Effector memory CD4-positive, alpha-beta T cell (primary cell): ENCODE measurements around the gene ADCY10.
"Not testable (repeated sequence)": the region's sequence is repeated elsewhere in the genome, so short reads cannot be mapped to it uniquely, and the experiment has no call there.

Experiments used
- DNase-seq, 3 donors: peaks; one replicate each; pipeline ENCODE4 v3.0.0-alpha.2; 2020
- H3K27ac ChIP-seq: 2 replicates; pipeline ENCODE4 v1.7.0; 2013; ENCODE audit warnings: mild to moderate bottlenecking, low read length, moderate library complexity; ENCODE audit not compliant: insufficient read depth, poor library complexity, severe bottlenecking
- H3K27me3 ChIP-seq: replicated peaks from 2 replicates; pipeline ENCODE4 v1.7.0; 2013; ENCODE audit warnings: mild to moderate bottlenecking, low read length; ENCODE audit not compliant: insufficient read depth, control insufficient read depth, poor library complexity, severe bottlenecking
- H3K36me3 ChIP-seq: 2 replicates; pipeline ENCODE4 v1.7.0; 2013; ENCODE audit warnings: mild to moderate bottlenecking, low read length, moderate library complexity; ENCODE audit not compliant: control insufficient read depth, insufficient read depth
- H3K4me1 ChIP-seq: 2 replicates; pipeline ENCODE4 v1.7.0; 2013; ENCODE audit warnings: low read length, mild to moderate bottlenecking; ENCODE audit not compliant: control insufficient read depth, insufficient read depth, poor library complexity, severe bottlenecking
- H3K4me3 ChIP-seq: 2 replicates; pipeline ENCODE4 v1.7.0; 2013; ENCODE audit warnings: low read length, low read depth, mild to moderate bottlenecking; ENCODE audit not compliant: insufficient read depth, poor library complexity, severe bottlenecking
- H3K9me3 ChIP-seq: 2 replicates; pipeline ENCODE4 v1.7.0; 2013; ENCODE audit warnings: mild to moderate bottlenecking, low read length, moderate library complexity; ENCODE audit not compliant: control insufficient read depth

ADCY10 gene

GRCh38 chr1:167837326-167837725 is 76.6 kb downstream of the ADCY10 start:
- DNase-seq = no peak
- H3K4me3 ChIP-seq = no peak overlapping the region
- no peak overlapping the region for H3K27ac ChIP-seq
- H3K9me3 ChIP-seq = no peaks in the 10 kb centered on the region
- no peaks in the 10 kb centered on the region for H3K36me3 ChIP-seq
- no peaks in the 10 kb centered on the region for H3K27me3 ChIP-seq
- no peaks in the 10 kb centered on the region for H3K4me1 ChIP-seq

- H3K27me3 ChIP-seq = no peaks in the 10 kb centered on the region
- no peak overlapping the region for H3K27ac ChIP-seq
- no peaks in the 10 kb centered on the region for H3K36me3 ChIP-seq
- no peak for DNase-seq
- H3K9me3 ChIP-seq = no peaks in the 10 kb centered on the region
- H3K4me3 ChIP-seq = no peak overlapping the region
- H3K4me1 ChIP-seq = no peaks in the 10 kb centered on the region
These were observed 77.7 kb downstream of the ADCY10 start for GRCh38 chr1:167836197-167836596.

- no peaks in the 10 kb centered on the region for H3K36me3 ChIP-seq
- H3K27ac ChIP-seq = no peak overlapping the region
- DNase-seq = no peak
- H3K4me3 ChIP-seq = no peak overlapping the region
- H3K27me3 ChIP-seq = no peaks in the 10 kb centered on the region
- no peaks in the 10 kb centered on the region for H3K9me3 ChIP-seq
- H3K4me1 ChIP-seq = no peaks in the 10 kb centered on the region
These were observed 80.0 kb downstream of the ADCY10 start for GRCh38 chr1:167833904-167834303.

GRCh38 chr1:167832693-167833092 is 81.2 kb downstream of the ADCY10 start:
- Histone ChIP-seq H3K27ac (no peak overlapping the region), H3K27me3 (no peaks in the 10 kb centered on the region), H3K4me3 (no peak overlapping the region), H3K4me1 (no peaks in the 10 kb centered on the region), H3K36me3 (no peaks in the 10 kb centered on the region), H3K9me3 (no peaks in the 10 kb centered on the region)
- DNase-seq = no peak

- H3K9me3 ChIP-seq, DNase-seq, H3K36me3 ChIP-seq, H3K27ac ChIP-seq, H3K4me3 ChIP-seq, H3K4me1 ChIP-seq, H3K27me3 ChIP-seq: not testable (repeated sequence)
These were observed 83.3 kb downstream of the ADCY10 start for GRCh38 chr1:167830668-167831067.

- no peak for DNase-seq
- H3K4me1 ChIP-seq = no peaks in the 10 kb centered on the region
- H3K4me3 ChIP-seq = no peak overlapping the region
- no peaks in the 10 kb centered on the region for H3K27me3 ChIP-seq
- H3K36me3 ChIP-seq = no peaks in the 10 kb centered on the region
- H3K27ac ChIP-seq = no peak overlapping the region
- H3K9me3 ChIP-seq = no peaks in the 10 kb centered on the region
These were observed 84.1 kb downstream of the ADCY10 start for GRCh38 chr1:167829868-167830267.

GRCh38 chr1:167826127-167826526 is 87.8 kb downstream of the ADCY10 start:
- Histone ChIP-seq H3K27me3 (no peaks in the 10 kb centered on the region), H3K27ac (no peak overlapping the region), H3K36me3 (no peaks in the 10 kb centered on the region), H3K4me3 (no peak overlapping the region), H3K9me3 (no peaks in the 10 kb centered on the region), H3K4me1 (no peaks in the 10 kb centered on the region)
- DNase-seq = no peak

- DNase-seq = no peak
- H3K4me1 ChIP-seq = no peaks in the 10 kb centered on the region
- no peaks in the 10 kb centered on the region for H3K27me3 ChIP-seq
- H3K4me3 ChIP-seq = no peak overlapping the region
- no peaks in the 10 kb centered on the region for H3K9me3 ChIP-seq
- H3K27ac ChIP-seq = no peak overlapping the region
- no peaks in the 10 kb centered on the region for H3K36me3 ChIP-seq
These were observed 88.4 kb downstream of the ADCY10 start for GRCh38 chr1:167825419-167826079.

- H3K36me3 ChIP-seq = no peaks in the 10 kb centered on the region
- H3K27ac ChIP-seq = no peak overlapping the region
- no peak overlapping the region for H3K4me3 ChIP-seq
These were observed 89.7 kb downstream of the ADCY10 start for GRCh38 chr1:167824163-167824794.

GRCh38 chr1:167821969-167822685 is 91.8 kb downstream of the ADCY10 start:
- Histone ChIP-seq H3K27ac (no peak overlapping the region), H3K4me3 (no peak overlapping the region), H3K9me3 (no peaks in the 10 kb centered on the region), H3K27me3 (no peaks in the 10 kb centered on the region), H3K36me3 (no peaks in the 10 kb centered on the region), H3K4me1 (peaks cover 5% of the 10 kb centered on the region)
- DNase-seq = no peak

More at GRCh38 chr1:167824163-167824794, 89.7 kb downstream of the ADCY10 start:
- Histone ChIP-seq H3K27me3 (no peaks in the 10 kb centered on the region), H3K9me3 (no peaks in the 10 kb centered on the region), H3K4me1 (peaks cover 5% of the 10 kb centered on the region)
- no peak for DNase-seq
